Activated CD8-positive, alpha-beta memory T cell treated with anti-CD3 and anti-CD28 coated beads for 24 hours (primary cell): ENCODE measurements around the gene LPIN2.
A peak's percentile ranks its signal among the peaks of the same experiment; 100 is the strongest.

ENCODE experiments used
- DNase-seq: peaks from one replicate; pipeline ENCODE4 v3.0.0-alpha.2; 2020

LPIN2 gene

GRCh38 chr18:2979129-2979528 lies 33.8 kb downstream of the LPIN2 start:
- no peak for DNase-seq

GRCh38 chr18:2978661-2979106 lies 34.3 kb downstream of the LPIN2 start:
- DNase-seq, result no peak

- no peak for DNase-seq
These were observed 34.7 kb downstream of the LPIN2 start for GRCh38 chr18:2978208-2978607.

- no peak for DNase-seq
These were observed 36.5 kb downstream of the LPIN2 start for GRCh38 chr18:2976218-2977132.

GRCh38 chr18:2974731-2975130 lies 38.2 kb downstream of the LPIN2 start:
- no peak for DNase-seq

GRCh38 chr18:2971741-2972552 lies 41.0 kb downstream of the LPIN2 start:
- peak; percentile 79 for DNase-seq

- DNase-seq, result no peak
These were observed 41.9 kb downstream of the LPIN2 start for GRCh38 chr18:2970772-2971659.

- DNase-seq, result no peak
These were observed 42.6 kb downstream of the LPIN2 start for GRCh38 chr18:2970344-2970743.

- no peak for DNase-seq
These were observed 43.2 kb downstream of the LPIN2 start for GRCh38 chr18:2969695-2970094.

GRCh38 chr18:2968606-2969005 lies 44.3 kb downstream of the LPIN2 start:
- no peak for DNase-seq

- DNase-seq, result no peak
These were observed 45.1 kb downstream of the LPIN2 start for GRCh38 chr18:2967820-2968219.

GRCh38 chr18:2967357-2967756 lies 45.6 kb downstream of the LPIN2 start:
- no peak for DNase-seq

- no peak for DNase-seq
These were observed 46.4 kb downstream of the LPIN2 start for GRCh38 chr18:2966560-2966959.

- DNase-seq, result no peak
These were observed 47.1 kb downstream of the LPIN2 start for GRCh38 chr18:2965797-2966196.

- no peak for DNase-seq
These were observed 48.5 kb downstream of the LPIN2 start for GRCh38 chr18:2964361-2965010.
